ENCODE data around the gene SNN. TPM values are rescaled to one million over a fixed set of nuclear protein-coding genes. Genes with fewer than 3 reads are reported as not detected.

Gene SNN
- total and polyA plus RNA-seq, 2 of the 8 experiments (the other 6 are each of a cell fraction or from before 2014, with no cell fraction given): 37.4 to 66.9 TPM

DNA sequence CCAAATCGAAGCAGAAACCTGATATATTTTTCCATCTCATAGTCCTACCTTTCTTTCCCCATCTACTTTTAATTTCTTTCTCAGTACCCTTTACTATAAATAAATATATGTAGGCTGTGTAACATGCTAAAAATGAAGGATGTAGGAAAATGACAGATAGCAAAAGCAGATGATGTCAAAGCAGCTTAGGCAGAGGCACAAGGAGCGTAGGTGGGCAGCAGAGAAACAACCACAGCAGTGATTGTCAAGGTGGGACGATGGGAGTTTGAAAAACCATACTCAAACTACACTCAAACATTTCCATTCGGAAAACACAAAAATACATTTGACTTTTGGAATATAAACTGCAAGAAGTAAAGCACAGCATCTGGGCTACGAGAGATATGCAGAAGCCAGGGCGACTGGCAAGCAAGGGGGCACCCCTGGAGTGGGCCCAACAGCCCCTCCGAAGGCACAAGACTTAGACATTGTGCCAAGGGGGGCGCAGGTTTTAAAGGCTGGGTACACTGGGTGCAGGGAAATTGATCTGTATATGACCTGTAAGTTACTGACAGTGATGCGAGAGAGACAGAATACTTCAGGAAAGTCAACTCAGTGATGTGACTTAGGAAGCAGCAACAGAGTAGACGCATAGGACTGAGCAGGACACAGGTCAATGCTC, 31.1 kb downstream of the SNN start (continued):
- TF ChIP-seq, protein P1, sequence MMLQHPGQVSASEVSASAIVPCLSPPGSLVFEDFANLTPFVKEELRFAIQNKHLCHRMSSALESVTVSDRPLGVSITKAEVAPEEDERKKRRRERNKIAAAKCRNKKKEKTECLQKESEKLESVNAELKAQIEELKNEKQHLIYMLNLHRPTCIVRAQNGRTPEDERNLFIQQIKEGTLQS (IDR thresholded peaks at IDR 0.05; ENCODE audit: insufficient read depth, low read depth, low read length): no peak
- TF ChIP-seq SRF (IDR thresholded peaks at IDR 0.05; ENCODE audit: low read depth, low read length) (no peak), JUND (IDR thresholded peaks at IDR 0.05; ENCODE audit: low read length) (no peak), EP300 (IDR thresholded peaks at IDR 0.05; ENCODE audit: borderline replicate concordance in 1 of 2, low read depth in 2 of 2, low read length in 2 of 2) (no peak), CBX8 (IDR thresholded peaks at IDR 0.05; ENCODE audit: borderline replicate concordance, low read depth, low read length) (no peak), SP2 (IDR thresholded peaks at IDR 0.05; ENCODE audit: low read length) (no peak)
